AG09309 (cell line): ENCODE data around the gene CDH19.

Experiments
- DNase-seq: peaks from one replicate; pipeline ENCODE4 v3.0.0-alpha.2; 2010; ENCODE audit warnings: low read depth
- H3K4me3 ChIP-seq: 2 replicates; pipeline ENCODE4 v1.5.1; 2011; ENCODE audit warnings: mild to moderate bottlenecking, low read depth, low read length, moderate library complexity; ENCODE audit not compliant: control insufficient read depth
- TF ChIP-seq, protein P1 (sequence below): IDR thresholded peaks from 2 replicates; pipeline ENCODE4 v1.5.1; 2011; ENCODE audit warnings: mild to moderate bottlenecking, low read depth, low read length, inconsistent platforms; ENCODE audit not compliant: insufficient read depth, control insufficient read depth; ENCODE audit errors: missing control alignments

The CDH19 gene

DNA sequence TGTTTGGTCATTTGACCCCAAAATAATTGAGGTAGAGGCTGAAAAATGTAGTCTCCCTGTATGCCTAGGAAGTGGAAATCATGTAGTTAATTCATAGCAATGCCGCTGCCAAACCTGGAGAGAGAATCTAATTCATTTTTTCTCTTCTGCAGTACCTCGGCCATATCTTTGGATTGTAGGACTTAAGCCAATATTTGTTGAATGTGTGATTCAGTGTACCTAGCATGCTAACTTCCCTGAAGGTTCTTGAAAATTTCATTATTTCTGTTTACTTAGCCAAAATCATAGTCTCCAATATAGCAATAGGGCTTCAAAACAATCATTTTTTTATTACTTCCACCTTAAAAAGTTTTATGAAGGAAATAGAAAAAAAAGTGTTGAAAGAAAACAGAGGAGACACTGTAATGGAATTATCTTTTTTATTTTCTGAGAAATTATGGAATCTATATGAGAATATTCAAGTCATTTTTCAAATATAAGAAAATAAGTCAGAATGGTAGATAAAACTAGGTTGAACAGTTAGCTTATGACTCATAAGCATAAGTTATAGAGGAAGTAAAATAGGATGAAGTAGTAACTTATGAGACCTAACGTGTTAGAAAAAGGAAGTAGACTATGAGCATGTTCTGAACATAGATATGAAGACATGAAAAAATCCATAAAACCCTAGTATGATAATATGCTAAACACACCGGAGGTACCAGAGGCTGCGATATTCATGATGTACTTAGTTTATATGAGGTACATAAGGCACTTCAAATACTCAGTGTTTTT, 35.2 kb upstream of the CDH19 start:
- no peak for DNase-seq
- H3K4me3 ChIP-seq = no peak overlapping the region
- TF ChIP-seq, protein P1, sequence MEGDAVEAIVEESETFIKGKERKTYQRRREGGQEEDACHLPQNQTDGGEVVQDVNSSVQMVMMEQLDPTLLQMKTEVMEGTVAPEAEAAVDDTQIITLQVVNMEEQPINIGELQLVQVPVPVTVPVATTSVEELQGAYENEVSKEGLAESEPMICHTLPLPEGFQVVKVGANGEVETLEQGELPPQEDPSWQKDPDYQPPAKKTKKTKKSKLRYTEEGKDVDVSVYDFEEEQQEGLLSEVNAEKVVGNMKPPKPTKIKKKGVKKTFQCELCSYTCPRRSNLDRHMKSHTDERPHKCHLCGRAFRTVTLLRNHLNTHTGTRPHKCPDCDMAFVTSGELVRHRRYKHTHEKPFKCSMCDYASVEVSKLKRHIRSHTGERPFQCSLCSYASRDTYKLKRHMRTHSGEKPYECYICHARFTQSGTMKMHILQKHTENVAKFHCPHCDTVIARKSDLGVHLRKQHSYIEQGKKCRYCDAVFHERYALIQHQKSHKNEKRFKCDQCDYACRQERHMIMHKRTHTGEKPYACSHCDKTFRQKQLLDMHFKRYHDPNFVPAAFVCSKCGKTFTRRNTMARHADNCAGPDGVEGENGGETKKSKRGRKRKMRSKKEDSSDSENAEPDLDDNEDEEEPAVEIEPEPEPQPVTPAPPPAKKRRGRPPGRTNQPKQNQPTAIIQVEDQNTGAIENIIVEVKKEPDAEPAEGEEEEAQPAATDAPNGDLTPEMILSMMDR = no peak

DNA sequence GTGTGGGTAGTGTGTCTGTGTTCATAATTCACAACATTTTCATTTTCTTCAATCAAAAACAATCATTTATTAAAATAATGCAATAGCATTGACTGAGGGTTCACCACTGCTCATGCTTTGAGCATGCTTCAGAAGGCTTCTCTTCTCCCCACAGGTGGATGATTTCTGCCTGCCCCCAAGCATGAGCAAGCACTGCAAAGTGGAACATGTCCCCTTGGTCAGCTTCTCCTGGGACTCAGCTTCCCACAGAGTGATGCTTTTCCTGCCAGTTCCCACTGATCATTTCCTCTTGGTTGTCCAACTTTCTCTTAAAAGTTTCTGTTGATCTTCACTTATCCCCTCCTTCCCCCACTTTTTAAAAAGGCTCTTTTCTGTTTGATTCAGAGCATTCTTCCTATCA, 31.5 kb upstream of the CDH19 start:
- DNase-seq = no peak
- H3K4me3 ChIP-seq = no peak overlapping the region
- TF ChIP-seq, protein P1 = no peak

GRCh38 chr18:66632756-66633155, 28.9 kb upstream of the CDH19 start:
- TF ChIP-seq, protein P1 = no peak
- H3K4me3 ChIP-seq = no peak overlapping the region
- no peak for DNase-seq

GRCh38 chr18:66630831-66631230, 26.9 kb upstream of the CDH19 start:
- no peak overlapping the region for H3K4me3 ChIP-seq
- TF ChIP-seq, protein P1 = no peak
- DNase-seq = no peak

DNA sequence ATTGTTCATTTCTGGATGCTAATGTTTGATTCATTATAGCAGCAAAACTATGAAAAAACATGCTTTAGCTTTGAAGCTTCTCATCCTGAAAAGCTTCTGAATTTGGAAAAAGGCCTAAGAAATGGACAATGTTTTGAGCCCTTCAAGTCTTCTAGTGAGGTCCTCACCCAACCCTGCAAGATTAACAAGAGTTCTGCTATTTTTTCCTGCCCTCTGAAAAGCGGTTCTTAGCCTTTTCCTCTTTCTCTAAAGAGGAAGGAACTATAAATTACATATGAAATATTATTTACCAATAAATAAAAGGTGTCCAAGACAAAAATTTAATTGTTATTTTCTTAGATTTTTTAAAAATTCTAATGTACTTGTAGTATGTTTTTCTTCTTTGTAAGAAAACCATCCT, 19.9 kb upstream of the CDH19 start:
- no peak overlapping the region for H3K4me3 ChIP-seq
- no peak for DNase-seq
- TF ChIP-seq, protein P1 = no peak

DNA sequence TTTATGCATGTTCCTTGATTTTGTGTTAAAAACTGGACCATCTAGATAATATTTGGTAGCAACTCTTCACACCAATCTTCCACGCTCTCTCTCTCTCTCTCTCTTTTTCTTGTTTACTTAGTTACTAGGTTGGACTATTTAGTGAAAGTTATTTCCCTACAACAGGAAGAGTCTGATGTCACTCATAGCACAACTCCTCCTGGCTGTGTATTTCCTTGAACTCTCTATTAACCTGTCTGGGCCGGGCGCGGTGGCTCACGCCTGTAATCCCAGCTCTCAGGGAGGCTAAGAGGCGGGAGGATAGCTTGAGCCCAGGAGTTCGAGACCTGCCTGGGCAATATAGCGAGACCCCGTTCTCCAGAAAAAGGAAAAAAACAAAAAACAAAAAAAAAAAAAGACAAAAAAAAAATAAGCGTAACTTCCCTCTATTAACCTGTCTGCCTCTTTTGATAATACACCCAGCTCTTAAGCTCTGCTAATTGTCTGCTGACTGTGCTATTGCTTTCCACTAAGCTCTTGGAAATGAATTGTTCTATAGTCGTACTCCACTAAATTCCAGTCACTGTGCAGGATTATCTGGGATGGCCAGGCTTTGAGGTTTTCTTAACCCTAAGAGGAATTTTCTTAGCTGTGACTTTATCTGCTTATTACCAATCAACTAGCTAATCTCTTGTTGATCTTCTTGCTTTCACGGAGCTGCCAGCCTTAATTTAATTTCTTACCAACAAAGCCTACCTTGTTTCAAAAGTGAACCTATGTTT, 18.1 kb upstream of the CDH19 start:
- no peak for DNase-seq

More for the DNA sequence above, 18.1 kb upstream of the CDH19 start:
- TF ChIP-seq, protein P1 = no peak
- H3K4me3 ChIP-seq = no peak overlapping the region
